Loucy (cell line): ENCODE data around the gene SMAP2.
"Not testable (repeated sequence)": the region's sequence is repeated elsewhere in the genome, so short reads cannot be mapped to it uniquely, and the experiment has no call there.

Experiments
- H2AFZ ChIP-seq: fragments of 200-600 bp; sonication (generic); 2 replicates; pipeline ENCODE4 v1.6.0; 2016; ENCODE audit warnings: antibody characterized with exemption, mild to moderate bottlenecking, low read length, moderate library complexity
- H3F3A ChIP-seq: fragments of 200-600 bp; 2 replicates; pipeline ENCODE4 v1.6.0; 2016; ENCODE audit warnings: antibody characterized with exemption, low read depth, mild to moderate bottlenecking
- H3K27me3 ChIP-seq: fragments of 200-600 bp; sonication (generic); 2 replicates; pipeline ENCODE4 v1.6.1; 2014; ENCODE audit warnings: low read length, mild to moderate bottlenecking; ENCODE audit not compliant: insufficient read depth, poor library complexity, severe bottlenecking
- H3K36me3 ChIP-seq: fragments of 200-600 bp; sonication (generic); 2 replicates; pipeline ENCODE4 v1.6.1; 2016; ENCODE audit warnings: low read length; ENCODE audit not compliant: insufficient read depth
- H3K4me1 ChIP-seq: fragments of 200-600 bp; sonication (generic); 2 replicates; pipeline ENCODE4 v1.5.1; 2014; ENCODE audit warnings: low read length, mild to moderate bottlenecking; ENCODE audit not compliant: insufficient read depth, poor library complexity, severe bottlenecking
- H3K4me2 ChIP-seq: fragments of 200-600 bp; sonication (generic); 2 replicates; pipeline ENCODE4 v1.6.0; 2014; ENCODE audit warnings: antibody characterized with exemption, low read length, low read depth, mild to moderate bottlenecking; ENCODE audit not compliant: poor library complexity, severe bottlenecking
- H3K4me3 ChIP-seq: fragments of 200-600 bp; sonication (generic); 2 replicates; pipeline ENCODE4 v1.5.1; 2014; ENCODE audit warnings: low read length, mild to moderate bottlenecking, mixed read lengths; ENCODE audit not compliant: poor library complexity, severe bottlenecking
- H3K79me2 ChIP-seq: fragments of 200-600 bp; sonication (generic); 2 replicates; pipeline ENCODE4 v1.6.1; 2014; ENCODE audit warnings: low read length; ENCODE audit not compliant: insufficient read depth
- H3K9ac ChIP-seq: fragments of 200-600 bp; sonication (generic); 2 replicates; pipeline ENCODE4 v1.6.0; 2014; ENCODE audit warnings: mild to moderate bottlenecking, low read depth, low read length, moderate library complexity; ENCODE audit not compliant: poor library complexity, severe bottlenecking
- H3K9me2 ChIP-seq: fragments of 200-600 bp; sonication (generic); replicated peaks from 2 replicates; pipeline ENCODE4 v1.6.1; 2016; ENCODE audit warnings: low read depth, low read length, mixed read lengths
- H3K9me3 ChIP-seq: fragments of 200-600 bp; sonication (generic); 2 replicates; pipeline ENCODE4 v1.6.1; 2014; ENCODE audit warnings: mild to moderate bottlenecking, antibody characterized with exemption, low read length, low read depth; ENCODE audit not compliant: insufficient read depth
- H4K20me1 ChIP-seq: fragments of 200-600 bp; sonication (generic); 2 replicates; pipeline ENCODE4 v1.6.0; 2014; ENCODE audit warnings: antibody characterized with exemption, low read length, mild to moderate bottlenecking; ENCODE audit not compliant: insufficient read depth, poor library complexity, severe bottlenecking
- CTCF ChIP-seq: fragments of 200-600 bp; sonication (generic); conservative IDR thresholded peaks from 2 replicates; pipeline ENCODE4 v1.5.1; 2014; ENCODE audit warnings: mild to moderate bottlenecking, antibody characterized with exemption, low read length
- EZH2phosphoT487 ChIP-seq: fragments of 200-600 bp; IDR thresholded peaks from 2 replicates; pipeline ENCODE4 v1.6.1; 2018; ENCODE audit warnings: antibody characterized with exemption, mild to moderate bottlenecking, moderate library complexity, borderline replicate concordance

The SMAP2 gene

GRCh38 chr1:40385437-40386358 lies 12.2 kb downstream of the SMAP2 start:
- Histone ChIP-seq H4K20me1 (no peaks in the 10 kb centered on the region), H3K79me2 (peaks cover 76% of the 10 kb centered on the region), H2AFZ (0 out of 2 replicates have a peak overlapping the region, but pooled peaks have one; percentile 20), H3K9ac (peak overlapping the region; percentile 45), H3K4me1 (peaks cover 62% of the 10 kb centered on the region), H3K9me3 (no peaks in the 10 kb centered on the region), H3K36me3 (peaks cover 5% of the 10 kb centered on the region; the same call in 1 of the 2 replicates), H3K4me3 (peak overlapping the region; percentile 57), H3K9me2 (no peaks in the 10 kb centered on the region), H3K27me3 (no peaks in the 10 kb centered on the region), H3F3A (peaks cover 7% of the 10 kb centered on the region; the same call in 1 of the 2 replicates), H3K4me2 (peak overlapping the region; percentile 66)
- TF ChIP-seq EZH2phosphoT487 (no peak), CTCF (no peak)

GRCh38 chr1:40386359-40386723 lies 12.8 kb downstream of the SMAP2 start:
- Histone ChIP-seq H3K4me1 (peaks cover 55% of the 10 kb centered on the region), H3F3A (peaks cover 7% of the 10 kb centered on the region; the same call in 1 of the 2 replicates), H3K9ac (peak overlapping the region; percentile 45), H3K36me3 (peaks cover 5% of the 10 kb centered on the region; the same call in 1 of the 2 replicates), H3K9me2 (no peaks in the 10 kb centered on the region), H2AFZ (no peak overlapping the region), H3K9me3 (no peaks in the 10 kb centered on the region), H3K4me3 (peak overlapping the region; percentile 57), H4K20me1 (no peaks in the 10 kb centered on the region), H3K79me2 (peaks cover 76% of the 10 kb centered on the region), H3K27me3 (no peaks in the 10 kb centered on the region), H3K4me2 (peak overlapping the region; percentile 66)
- TF ChIP-seq EZH2phosphoT487 (no peak), CTCF (no peak)

GRCh38 chr1:40386796-40387195 lies 13.3 kb downstream of the SMAP2 start:
- H4K20me1 ChIP-seq: no peaks in the 10 kb centered on the region
- H3K9ac ChIP-seq: no peak overlapping the region
- peaks cover 7% of the 10 kb centered on the region; the same call in 1 of the 2 replicates for H3F3A ChIP-seq
- H2AFZ ChIP-seq: no peak overlapping the region
- peaks cover 76% of the 10 kb centered on the region for H3K79me2 ChIP-seq
- no peaks in the 10 kb centered on the region for H3K9me2 ChIP-seq
- H3K4me3 ChIP-seq: peak overlapping the region; percentile 57
- peak overlapping the region; percentile 66 for H3K4me2 ChIP-seq
- H3K4me1 ChIP-seq: peaks cover 51% of the 10 kb centered on the region
- no peaks in the 10 kb centered on the region for H3K27me3 ChIP-seq
- H3K36me3 ChIP-seq: peaks cover 5% of the 10 kb centered on the region; the same call in 1 of the 2 replicates
- TF ChIP-seq EZH2phosphoT487 (no peak), CTCF (no peak)
- no peaks in the 10 kb centered on the region for H3K9me3 ChIP-seq

GRCh38 chr1:40387381-40388306 lies 14.1 kb downstream of the SMAP2 start:
- Histone ChIP-seq H3K79me2 (peaks cover 76% of the 10 kb centered on the region), H3K4me1 (peaks cover 42% of the 10 kb centered on the region)
- not testable (repeated sequence) for H2AFZ ChIP-seq, H3K9me3 ChIP-seq, H3K4me3 ChIP-seq, H3K4me2 ChIP-seq, H3K9me2 ChIP-seq, H3K27me3 ChIP-seq, H3K9ac ChIP-seq, H3K36me3 ChIP-seq, H3F3A ChIP-seq, H4K20me1 ChIP-seq
